HS-5 (cell line): Measurements from ENCODE around the gene RSAD2.
"Not testable (repeated sequence)": the region's sequence is repeated elsewhere in the genome, so short reads cannot be mapped to it uniquely, and the experiment has no call there.

Experiments used
- DNase-seq: peaks from one replicate; pipeline ENCODE4 v3.0.0-alpha.2; 2012; ENCODE audit warnings: low read depth

RSAD2 gene

DNA sequence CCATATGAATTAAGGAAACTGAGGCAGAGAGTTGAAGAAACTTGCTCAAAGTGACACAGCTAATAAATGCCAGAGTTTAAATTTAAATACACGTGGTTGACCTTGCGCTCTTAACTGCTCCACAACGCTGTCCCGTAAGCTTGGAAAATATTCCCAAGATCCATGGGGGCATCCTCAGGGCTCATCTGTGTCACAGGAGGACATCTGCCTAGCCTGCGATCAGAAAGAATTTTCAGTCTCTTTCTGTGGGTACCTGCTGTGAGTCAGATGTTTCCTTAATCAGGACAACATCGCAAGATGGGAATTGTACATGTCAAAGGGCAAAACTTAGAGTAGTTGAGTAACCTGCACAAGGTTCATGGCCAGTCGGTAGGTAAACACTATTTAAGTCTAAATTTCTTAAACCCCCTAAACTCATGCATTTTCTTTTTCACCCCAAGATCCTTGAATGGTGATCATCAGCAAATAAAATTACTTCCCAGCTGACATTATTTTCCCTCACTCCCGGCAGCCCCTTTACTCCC, 13.3 kb upstream of the RSAD2 start:
- no peak for DNase-seq

DNA sequence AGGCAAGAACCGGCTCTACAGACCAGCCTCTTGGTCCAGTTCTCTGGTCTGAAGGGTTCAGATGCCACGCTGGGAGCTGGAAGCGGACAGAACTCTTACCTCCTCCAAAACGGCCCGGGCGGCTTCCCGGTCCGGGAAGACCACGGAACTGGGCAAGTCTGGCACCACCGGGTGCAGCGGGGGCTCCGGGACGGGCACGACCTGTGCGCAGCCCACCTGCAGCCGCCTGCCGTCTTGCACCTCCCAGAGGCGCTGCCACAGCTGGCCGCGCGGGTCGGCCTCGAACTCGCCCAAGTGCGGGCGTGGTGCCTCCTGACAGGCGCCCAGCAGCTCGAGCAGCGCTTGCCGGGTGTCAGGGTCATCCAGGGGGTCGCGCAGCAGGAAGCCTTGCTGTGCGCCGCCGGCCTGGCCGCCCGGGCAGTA, 12.6 kb upstream of the RSAD2 start:
- DNase-seq: no peak

- DNase-seq: no peak
These were observed 12.0 kb upstream of the RSAD2 start, which contains the start of gene CMPK2 for GRCh38 chr2:6865346-6866274. TSS of gene CMPK2 (minus strand) at chr2:6865907. CDS start at chr2:6865696, 211 bp downstream.

DNA sequence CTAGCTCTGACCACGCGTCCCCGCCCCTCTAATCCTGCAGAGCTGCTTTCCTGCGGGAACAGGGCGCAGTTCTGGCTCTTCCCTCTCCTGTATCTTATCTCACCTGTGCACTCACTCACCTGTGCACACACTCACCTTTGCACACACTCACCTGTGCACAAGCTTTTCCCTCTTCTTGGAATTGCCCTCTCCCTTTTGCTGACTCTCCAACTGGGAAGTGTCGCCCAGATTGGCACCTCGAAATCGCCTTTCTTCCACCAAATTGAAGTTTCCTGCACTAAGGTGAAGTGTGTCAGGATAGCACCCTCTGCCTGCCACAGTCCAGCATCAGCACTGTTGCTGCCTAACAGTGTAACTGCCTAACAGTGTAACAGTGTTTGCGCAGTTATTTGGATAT, 11.3 kb upstream of the RSAD2 start:
- peak; percentile 30 for DNase-seq

DNA sequence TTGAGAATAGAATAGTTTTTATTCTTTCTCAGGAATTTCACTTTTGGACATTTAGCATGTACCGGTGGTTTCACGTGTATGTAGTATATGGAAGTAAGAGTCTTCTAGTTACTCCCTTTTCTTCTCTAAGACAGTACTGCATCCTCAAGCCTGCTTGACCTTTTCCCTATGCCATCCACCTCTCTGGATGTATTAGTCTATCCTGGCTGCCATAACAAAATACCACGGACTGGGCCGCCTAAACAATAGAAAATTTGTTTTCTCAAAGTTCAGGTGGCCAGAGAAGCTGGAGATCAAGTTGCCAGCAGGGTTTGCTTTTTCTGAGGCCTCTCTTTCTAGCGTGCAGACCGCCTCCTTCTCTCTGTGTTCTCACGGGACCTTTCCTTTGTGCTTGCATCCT, 10.6 kb upstream of the RSAD2 start:
- no peak for DNase-seq

DNA sequence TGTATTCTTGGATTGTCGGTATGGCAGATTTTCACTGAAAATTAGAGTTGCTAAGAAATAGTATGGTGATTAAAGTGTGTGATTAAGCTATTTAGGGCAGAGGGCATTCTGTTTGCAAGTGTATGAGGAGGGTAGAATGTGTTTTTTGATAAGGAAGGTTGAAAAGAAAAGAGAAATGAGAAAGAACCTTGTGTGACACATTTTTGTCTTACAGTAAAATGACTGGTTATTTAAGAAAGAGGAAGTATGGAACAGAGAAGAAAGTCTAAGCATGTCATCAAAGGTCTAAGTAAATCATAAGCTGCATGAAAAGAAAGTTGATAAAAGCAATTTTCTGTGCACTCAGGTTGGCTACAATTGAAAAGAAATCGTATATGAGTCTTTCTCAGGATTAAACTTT, 5.2 kb upstream of the RSAD2 start:
- no peak for DNase-seq

GRCh38 chr2:6874032-6874431, 3.5 kb upstream of the RSAD2 start:
- no peak for DNase-seq

DNA sequence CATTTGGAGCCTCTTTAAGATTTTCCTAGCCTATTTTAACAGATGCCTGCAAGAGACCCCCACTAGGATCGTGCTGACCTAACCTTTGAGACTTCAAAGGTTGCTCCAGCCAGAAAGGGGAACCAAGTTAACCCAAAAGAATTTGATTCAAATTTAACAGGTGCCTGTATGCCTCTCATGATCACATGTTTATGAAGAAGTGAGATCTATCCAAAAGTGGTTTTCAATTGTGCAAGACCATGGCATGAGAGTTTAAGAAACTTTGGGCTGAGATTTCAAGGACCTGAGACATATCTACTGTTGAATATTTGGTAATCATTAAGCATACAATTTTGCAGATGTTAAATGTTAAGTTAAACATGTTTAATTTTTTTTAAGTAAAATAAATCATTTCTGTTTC, 1.3 kb upstream of the RSAD2 start:
- DNase-seq: no peak

- DNase-seq: no peak
These were observed 972 bp downstream of the RSAD2 start for GRCh38 chr2:6878549-6878948.

DNA sequence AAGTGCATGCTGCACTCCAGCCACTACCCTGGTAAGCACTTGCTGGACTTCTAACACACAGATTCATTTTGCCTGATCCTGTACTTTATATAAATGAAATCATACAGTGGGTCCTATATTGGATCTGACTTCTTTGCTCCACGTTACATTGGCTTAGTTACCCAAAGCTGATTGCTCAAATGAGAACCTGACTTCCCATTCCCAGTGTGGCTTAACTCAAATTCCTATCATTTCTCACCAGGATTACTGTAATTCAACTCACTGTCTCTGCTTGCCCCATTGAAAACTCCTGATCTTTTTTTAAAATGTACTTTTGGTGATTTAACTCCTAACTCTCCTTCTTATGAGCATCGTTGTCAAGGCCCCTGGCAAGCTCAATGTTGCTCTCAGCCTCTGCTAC, 1.4 kb downstream of the RSAD2 start:
- DNase-seq: no peak

DNA sequence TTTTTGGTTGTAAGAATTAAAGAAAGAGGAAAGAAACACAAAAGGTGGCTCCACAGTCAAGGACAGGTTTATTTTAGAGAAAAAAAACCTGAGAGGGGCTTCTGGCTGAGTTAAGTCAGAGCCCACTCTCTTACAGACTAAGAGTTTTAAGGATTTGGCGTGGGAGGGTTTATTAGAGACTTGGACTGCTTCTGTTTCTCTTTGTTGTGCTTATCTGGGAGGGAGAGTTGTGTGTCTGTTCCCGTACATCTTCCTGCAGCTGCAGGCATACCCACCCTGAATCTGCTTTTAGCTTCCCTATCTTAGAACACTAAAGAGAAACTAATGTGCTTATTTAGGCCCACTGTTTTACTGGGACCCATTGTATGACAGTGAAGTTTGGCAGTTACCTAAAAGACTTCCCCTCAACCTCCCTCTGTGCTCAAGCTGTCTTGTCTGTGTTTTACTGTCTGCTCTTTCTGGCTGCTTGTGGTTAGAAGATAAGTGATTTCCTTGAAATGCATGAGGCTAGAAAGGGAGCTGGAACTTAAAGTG, 2.7 kb downstream of the RSAD2 start:
- DNase-seq: no peak

DNA sequence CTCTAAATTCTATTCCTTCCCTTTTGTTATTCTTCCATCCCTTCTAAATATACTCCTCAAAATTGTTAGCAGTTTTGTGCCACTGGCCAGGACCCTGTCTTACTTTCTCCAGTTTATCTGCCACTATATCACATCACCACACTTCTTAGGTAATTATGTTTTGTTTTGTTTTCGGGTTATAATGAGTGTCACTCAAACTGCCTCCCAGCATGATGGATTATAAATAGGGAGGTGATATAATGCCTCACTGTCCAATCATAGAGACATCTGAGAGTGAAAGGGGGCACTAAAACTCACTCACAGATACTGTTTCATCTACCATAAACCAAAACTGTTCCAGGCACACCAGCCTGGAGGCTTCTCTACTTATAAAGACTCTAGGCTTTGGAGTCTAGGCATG, 3.5 kb downstream of the RSAD2 start:
- no peak for DNase-seq

GRCh38 chr2:6881516-6881915, 3.9 kb downstream of the RSAD2 start:
- no peak for DNase-seq

- no peak for DNase-seq
These were observed 6.0 kb downstream of the RSAD2 start for GRCh38 chr2:6883448-6884122.

DNA sequence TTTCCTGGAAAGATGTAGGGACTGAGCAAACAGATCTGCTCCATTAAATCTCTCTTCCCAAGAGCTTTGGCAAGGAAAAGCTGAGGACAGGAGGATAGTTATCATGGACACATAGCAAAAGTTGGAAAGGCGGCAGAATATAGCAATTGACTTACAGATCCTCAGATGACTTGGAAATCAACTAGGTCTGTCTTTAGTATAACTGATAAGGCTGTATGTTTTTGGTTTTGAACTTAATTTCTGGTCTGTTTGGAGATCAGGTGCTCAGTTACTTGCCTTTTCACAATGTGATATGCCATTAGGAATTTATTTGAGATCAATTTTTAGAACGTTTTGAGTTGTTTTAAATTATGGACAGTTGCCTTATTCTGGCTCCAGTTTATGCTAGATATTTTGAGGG, 8.0 kb downstream of the RSAD2 start:
- DNase-seq: no peak

DNA sequence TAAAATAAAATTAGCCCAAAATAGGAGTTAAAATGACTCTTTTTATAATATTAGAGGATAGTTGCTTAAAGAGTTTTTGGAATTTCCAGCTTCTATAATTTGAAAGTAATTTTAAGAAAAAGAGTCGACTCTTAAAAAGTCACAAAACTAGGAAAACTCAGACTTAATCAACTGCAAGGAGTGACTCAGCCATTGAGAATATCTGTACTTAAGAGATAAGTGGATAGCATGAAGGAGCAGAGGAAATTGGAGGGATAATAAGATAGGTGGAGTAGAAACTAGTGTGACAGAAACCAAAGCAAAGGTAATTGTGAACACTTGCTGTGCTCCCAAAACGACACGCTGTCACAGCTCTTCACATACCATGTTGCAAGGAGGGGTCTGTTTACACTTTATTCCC, 8.4 kb downstream of the RSAD2 start:
- DNase-seq: no peak

GRCh38 chr2:6887751-6888192, 10.2 kb downstream of the RSAD2 start:
- DNase-seq: no peak

- DNase-seq: no peak
These were observed 11.1 kb downstream of the RSAD2 start for GRCh38 chr2:6888724-6889123.

GRCh38 chr2:6893876-6894482, 16.4 kb downstream of the RSAD2 start:
- DNase-seq: no peak

DNA sequence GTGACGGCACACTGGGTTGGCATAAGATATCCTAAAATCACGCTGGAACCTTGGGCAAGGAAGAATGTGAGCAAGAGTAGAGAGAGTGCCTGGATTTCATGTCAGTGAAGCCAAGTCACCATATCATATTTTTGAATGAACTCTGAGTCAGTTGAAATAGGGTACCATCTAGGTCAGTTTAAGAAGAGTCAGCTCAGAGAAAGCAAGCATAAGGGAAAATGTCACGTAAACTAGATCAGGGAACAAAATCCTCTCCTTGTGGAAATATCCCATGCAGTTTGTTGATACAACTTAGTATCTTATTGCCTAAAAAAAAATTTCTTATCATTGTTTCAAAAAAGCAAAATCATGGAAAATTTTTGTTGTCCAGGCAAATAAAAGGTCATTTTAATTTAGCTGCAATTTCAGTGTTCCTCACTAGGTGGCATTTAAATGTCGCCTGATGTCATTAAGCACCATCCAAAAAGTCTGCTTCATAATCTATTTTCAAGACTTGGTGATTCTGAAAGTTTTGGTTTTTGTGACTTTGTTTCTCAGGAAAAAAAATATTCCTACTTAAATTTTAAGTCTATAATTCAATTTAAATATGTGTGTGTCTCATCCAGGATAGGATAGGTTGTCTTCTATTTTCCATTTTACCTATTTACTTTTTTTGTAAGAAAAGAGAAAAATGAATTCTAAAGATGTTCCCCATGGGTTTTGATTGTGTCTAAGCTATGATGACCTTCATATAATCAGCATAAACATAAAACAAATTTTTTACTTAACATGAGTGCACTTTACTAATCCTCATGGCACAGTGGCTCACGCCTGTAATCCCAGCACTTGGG, 19.6 kb downstream of the RSAD2 start:
- DNase-seq: no peak

- not testable (repeated sequence) for DNase-seq
These were observed 25.0 kb downstream of the RSAD2 start for GRCh38 chr2:6902581-6902980.
